ENCODE data around the gene ANAPC1. TPM values are rescaled to one million over a fixed set of nuclear protein-coding genes. Genes with fewer than 3 reads are reported as not detected.
"Not testable (repeated sequence)": the region's sequence is repeated elsewhere in the genome, so short reads cannot be mapped to it uniquely, and the experiment has no call there.

The ANAPC1 gene
- total RNA-seq, 1 donor from 2014 or later: 17.0 TPM

GRCh38 chr2:111735838-111736721, 147.9 kb downstream of the ANAPC1 start:
- H3K36me3 ChIP-seq; H3K27me3 ChIP-seq (ENCODE audit: low read depth); H3K9me3 ChIP-seq (replicated peaks); H3K4me3 ChIP-seq; DNase-seq; H3K4me1 ChIP-seq; H3K27ac ChIP-seq (replicated peaks); intact Hi-C loops (cut with micrococcal nuclease): not testable (repeated sequence)
- TF ChIP-seq CTCF (IDR thresholded peaks at IDR 0.05; ENCODE audit: borderline replicate concordance): peak; percentile 62

GRCh38 chr2:111735420-111735819, 148.6 kb downstream of the ANAPC1 start:
- DNase-seq; H3K27ac ChIP-seq (replicated peaks); H3K36me3 ChIP-seq; intact Hi-C loops (cut with micrococcal nuclease); H3K27me3 ChIP-seq (ENCODE audit: low read depth); H3K4me1 ChIP-seq; H3K9me3 ChIP-seq (replicated peaks); H3K4me3 ChIP-seq: not testable (repeated sequence)

GRCh38 chr2:111729812-111730458, 154.1 kb downstream of the ANAPC1 start:
- H3K27ac ChIP-seq (replicated peaks); H3K4me1 ChIP-seq; H3K27me3 ChIP-seq (ENCODE audit: low read depth); intact Hi-C loops (cut with micrococcal nuclease); H3K4me3 ChIP-seq; DNase-seq; H3K9me3 ChIP-seq (replicated peaks); H3K36me3 ChIP-seq: not testable (repeated sequence)

GRCh38 chr2:111727611-111728110, 156.3 kb downstream of the ANAPC1 start:
- DNase-seq; intact Hi-C loops (cut with micrococcal nuclease); H3K27me3 ChIP-seq (ENCODE audit: low read depth); H3K4me3 ChIP-seq; H3K27ac ChIP-seq (replicated peaks); H3K4me1 ChIP-seq; H3K36me3 ChIP-seq; H3K9me3 ChIP-seq (replicated peaks): not testable (repeated sequence)

- H3K36me3 ChIP-seq; H3K4me3 ChIP-seq; H3K9me3 ChIP-seq (replicated peaks); H3K27ac ChIP-seq (replicated peaks); H3K27me3 ChIP-seq (ENCODE audit: low read depth); intact Hi-C loops (cut with micrococcal nuclease); H3K4me1 ChIP-seq; DNase-seq: not testable (repeated sequence)
- peak; percentile 27 for TF ChIP-seq CTCF (IDR thresholded peaks at IDR 0.05; ENCODE audit: borderline replicate concordance)
Observed at GRCh38 chr2:111725742-111726141, 158.3 kb downstream of the ANAPC1 start.

GRCh38 chr2:111719610-111720009, 164.4 kb downstream of the ANAPC1 start:
- H3K4me3 ChIP-seq; H3K4me1 ChIP-seq; H3K27ac ChIP-seq (replicated peaks); intact Hi-C loops (cut with micrococcal nuclease); H3K27me3 ChIP-seq (ENCODE audit: low read depth); DNase-seq; H3K9me3 ChIP-seq (replicated peaks); H3K36me3 ChIP-seq: not testable (repeated sequence)

Small RNA genes within 50 kb of the gene (microRNA-seq; reads per million reads assigned to microRNA genes)
- not detected for gene MIR4771-2

Other genes with a start within 250 kb of the ANAPC1 start
- gene MERTK, start 14.4 kb upstream of the ANAPC1 start, total RNA-seq: 4.7 TPM
- gene TMEM87B, start 171.1 kb upstream of the ANAPC1 start, total RNA-seq: 5.7 TPM